Posterior cingulate gyrus (tissue), 11 donors: Measurements from ENCODE around the gene PDIK1L.

ENCODE experiments used
- DNase-seq, 10 donors: peaks; one replicate each; pipeline versions ENCODE4 v3.0.0 to v3.0.0-alpha.2; 2020 to 2021; ENCODE audit warnings: mixed read lengths in 3 of 10
- intact Hi-C: fragments of 100-400 bp; cut with DNase I; formaldehyde crosslinking; loops from one replicate; pipeline ENCODE4 v1.15.1; 2023

PDIK1L gene

DNA sequence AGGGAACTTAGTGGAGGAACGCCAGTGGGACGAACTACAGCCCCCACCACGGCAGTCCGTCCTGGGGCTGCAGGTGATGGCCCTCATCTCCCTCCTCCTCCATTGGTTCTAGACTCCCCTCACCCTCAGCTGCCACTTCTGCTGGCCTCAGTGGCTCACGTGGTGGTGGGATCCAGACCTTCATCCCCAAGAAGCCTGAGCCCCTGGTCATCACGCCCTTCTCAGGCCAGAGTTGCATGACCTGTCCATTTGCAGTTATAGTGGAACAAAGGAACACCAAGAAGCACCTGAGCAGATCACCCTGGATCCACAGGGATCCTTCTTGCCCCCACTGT, 34.3 kb downstream of the PDIK1L start:
- DNase-seq: no peak
- intact Hi-C loops: loop anchor here (1.0 kb wide), 2 partner anchors 41 to 110 kb away; no protein-coding TSS in a partner anchor

DNA sequence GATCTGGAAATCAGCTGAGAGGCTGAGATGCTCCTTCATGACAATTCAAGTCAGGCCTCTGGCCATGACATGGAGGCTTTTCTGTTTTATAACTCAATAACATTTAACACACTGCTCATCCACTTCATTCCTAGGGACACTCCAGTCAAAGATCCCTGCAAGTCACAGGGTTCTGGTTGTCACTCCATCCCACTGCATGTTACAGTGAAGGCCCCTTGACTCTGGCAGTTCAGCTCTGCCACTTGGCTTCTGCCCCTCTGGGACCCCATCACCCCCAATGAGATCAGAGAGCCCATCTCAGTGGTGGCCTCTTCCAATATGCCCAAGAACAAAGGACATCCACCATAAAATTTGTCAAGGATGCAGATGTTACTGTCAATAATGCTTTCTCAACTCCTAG, 37.3 kb downstream of the PDIK1L start:
- no peak for DNase-seq
- intact Hi-C loops: no loop called here

DNA sequence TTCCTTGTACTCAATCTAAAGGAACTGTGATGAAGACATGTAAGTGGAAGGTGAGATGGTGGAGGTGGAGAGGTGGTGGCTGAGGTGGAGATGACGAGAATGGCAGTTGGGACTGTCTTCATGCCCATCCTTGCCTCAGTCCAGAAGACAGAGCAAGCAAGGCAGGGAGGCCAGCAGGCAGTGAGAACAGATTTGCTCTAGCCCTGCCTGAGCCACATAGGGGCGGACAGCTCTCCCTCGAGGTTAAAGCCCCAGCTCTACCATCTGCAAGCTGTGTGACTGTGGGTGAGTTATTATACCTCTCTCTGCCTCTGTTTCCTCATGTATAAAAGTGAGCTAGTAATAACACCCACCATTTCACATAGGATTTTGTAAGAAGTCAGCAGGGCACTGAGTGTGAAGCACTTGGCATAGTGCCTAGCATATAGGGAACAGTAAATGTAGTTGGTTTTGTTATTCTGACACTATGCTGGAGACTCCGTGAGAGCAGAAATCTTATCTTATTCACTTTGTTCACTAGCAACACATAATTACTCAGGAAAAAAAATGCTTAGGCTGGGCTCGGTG, 42.4 kb downstream of the PDIK1L start:
- DNase-seq: no peak
- intact Hi-C loops: no loop called here

DNA sequence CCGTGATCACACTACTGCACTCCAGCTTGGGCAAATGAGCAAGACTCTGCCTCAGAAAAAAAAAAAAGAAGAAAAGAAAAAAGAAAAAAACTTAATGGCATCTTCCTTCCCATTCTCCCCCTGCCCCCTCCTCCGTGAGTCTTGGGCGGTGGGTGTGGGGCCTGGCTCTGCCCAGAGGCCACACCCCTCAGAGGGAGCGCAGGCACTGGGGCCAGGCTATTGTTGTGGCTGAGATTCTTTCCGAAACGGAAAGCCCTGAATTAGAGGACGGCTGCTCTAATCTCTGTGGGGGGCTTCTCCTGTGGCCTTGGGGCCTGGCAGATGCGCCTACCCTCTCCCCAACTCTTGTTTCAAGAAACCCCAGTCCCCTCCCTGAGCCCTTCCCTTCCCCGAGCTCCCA, 43.1 kb downstream of the PDIK1L start:
- intact Hi-C loops: no loop called here
- DNase-seq: no peak

DNA sequence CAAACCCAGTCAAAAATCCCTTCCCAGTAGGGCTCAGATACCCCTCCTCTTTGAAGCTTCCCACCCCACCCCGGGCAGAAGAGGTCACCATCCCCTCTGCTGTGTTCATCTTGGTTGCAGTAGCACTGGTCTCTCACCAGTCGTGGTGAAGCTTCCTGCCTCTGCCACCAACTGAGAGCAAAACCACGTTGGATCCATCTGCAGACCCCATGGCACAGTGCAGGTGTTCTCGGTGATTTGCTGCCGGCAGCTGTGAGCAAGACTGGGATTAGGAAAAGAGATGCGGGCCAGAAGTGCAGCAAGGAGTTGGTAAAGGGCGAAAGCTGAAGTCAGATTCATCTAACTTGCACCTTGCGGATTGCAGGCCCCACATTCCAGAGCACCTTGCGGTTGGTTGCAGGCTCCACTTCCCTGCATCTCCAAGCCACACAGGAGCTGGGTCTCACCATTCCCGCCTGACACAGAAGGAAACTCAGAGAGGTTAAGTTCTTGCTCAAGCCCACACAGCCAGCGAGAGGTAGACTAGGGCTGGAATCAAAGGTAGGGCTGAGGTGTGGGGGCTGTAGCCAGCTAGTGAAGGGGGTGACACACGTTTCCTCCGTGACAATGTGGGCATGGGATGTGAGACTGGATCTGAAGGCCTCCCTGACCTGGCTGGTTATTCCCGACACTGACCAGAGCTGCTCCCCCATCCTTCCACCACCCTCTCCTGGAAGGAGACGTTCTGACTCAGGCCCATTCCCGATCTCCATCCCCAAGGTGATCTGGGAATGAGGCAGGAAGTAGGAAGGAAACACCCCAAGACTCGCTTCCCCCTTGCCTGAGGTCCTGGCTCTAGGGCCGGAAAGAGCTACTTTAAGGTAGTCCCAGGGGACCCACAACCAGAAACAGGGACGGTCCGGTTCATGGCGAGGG, 44.0 kb downstream of the PDIK1L start:
- intact Hi-C loops: no loop called here
- no peak for DNase-seq

DNA sequence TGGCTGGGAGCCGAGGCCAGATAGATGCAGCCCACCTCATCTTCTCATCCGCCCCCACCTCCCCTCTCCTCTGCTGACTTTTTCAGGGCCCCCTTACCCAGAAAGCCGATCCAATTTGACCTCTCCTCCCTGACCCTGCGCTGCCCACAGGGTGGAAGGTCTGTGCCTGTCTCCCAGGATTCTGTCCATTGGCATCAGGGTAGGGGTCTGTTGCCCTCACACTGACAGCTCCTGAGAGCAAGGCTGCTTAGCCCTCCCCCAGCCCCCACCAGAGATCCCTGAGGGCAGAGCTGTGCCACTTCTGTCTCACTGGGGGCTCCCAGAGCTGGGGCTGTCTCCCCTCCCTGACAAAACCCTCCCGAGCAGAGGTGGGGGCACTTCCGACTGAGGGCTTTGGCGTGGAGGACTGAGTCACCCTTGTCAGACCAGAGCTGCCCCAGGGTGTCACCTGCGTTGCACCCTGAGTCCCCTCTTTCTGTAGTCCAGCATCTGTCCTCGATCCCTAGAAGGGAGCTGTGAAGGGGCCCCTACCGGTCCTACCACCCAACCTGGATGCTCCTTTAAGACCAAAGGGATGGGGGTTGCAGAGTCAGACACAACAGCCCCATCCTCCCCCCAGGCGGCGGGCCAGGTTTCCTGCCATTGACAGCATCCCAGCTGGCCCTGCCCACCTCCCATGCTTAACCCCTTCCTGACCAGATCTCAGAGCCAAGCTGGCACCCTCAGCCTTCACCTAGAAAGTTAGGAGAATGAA, 44.8 kb downstream of the PDIK1L start:
- intact Hi-C loops: no loop called here
- no peak for DNase-seq

DNA sequence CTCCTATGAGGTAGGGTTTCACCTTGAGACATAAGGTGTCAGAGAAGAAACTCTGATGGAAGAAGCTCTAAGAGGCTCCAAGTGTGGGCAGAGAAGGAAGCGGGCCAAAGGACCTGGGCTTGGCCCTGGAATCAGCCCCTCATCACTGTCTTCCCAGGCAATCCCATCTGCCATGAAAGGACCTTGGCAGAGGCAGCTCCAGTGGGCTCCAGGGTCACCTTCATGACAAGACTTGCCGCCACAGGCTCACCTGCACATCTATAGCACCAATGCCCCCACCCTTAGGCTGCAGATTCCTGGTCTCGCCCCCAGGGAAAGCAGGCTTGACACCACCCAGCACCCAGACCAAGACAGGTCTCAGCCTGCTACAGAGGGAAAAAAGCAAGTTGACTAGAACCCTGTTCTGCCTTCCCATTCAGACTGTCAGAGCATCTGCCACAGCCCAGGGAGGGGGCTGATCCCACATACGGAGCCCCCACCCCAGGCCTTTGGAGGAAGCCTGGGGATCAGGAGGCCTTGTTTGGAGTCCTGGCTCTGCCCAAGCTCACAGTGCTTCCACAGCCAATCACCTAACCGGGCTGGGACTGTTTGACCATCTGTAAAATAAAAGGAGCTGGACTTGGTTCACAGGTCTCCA, 46.8 kb downstream of the PDIK1L start:
- intact Hi-C loops: no loop called here
- peak in 3 of 10 donors; percentile 7 to 57 (median 29) for DNase-seq

DNA sequence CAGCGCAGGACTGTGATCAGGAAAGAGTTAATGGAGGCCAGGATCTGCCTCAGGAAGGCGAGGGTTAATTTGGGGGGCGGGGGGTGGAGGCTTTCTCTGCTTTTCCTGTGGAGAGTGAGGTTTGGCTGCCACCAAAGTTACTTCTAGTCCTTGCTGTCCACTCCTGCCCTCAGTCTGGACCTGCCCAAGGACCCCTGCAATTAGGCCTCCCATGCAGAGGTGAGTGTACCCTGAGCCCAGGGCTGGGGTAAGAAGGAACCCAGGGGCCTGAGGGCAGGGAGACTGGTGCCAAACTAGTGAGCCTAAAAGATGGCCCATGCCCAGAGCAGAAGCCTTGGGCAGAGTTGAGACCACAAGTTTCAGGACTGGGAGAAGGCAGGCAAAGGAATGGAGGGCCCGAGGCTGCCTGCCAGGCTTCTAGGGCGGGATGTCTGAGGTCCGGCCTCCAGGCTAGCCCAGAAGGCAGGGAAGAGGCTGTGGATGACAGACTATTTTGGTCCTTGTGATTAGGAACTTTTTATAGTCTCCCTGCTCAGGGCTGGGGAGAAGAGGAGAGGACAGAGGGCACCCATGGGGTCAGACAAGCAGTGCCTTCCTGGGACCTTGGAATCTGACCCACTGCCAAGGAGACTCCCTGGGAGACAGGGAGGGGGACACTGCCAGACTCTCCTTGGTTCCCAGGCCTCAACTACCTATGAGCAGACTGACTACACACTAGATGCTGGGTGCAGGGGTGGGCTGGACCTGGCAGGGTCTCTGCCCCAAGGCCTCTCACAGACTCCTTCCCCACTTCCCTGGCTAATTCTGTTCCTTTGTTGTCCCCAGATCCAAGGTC, 47.5 kb downstream of the PDIK1L start, which contains the start of gene FAM110D:
FAM110D (plus strand) TSS at position 172 of the 835 bp plus-strand sequence. CDS start 2,213 bp downstream, outside the sequence.
- intact Hi-C loops: no loop called here
- DNase-seq: peak in 2 of 10 donors; percentile 4 to 72

DNA sequence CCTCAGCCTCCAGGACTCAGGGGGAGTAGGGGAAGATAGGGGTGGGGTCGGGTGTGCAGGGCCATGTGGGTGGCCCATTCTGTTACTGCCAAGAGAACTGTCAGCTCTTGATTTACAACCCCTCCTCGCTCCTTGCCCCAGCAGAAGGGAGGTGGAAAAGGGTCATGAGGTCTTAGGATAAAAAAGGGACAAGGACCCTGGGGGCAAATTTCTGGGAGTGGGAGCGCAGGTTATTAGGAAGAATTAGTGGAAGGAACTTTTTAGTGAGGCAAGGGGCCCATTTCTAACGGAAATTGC, 48.1 kb downstream of the PDIK1L start:
- intact Hi-C loops: loop anchor here (5.0 kb wide), 1 partner anchor 122 kb away; no protein-coding TSS in a partner anchor
- DNase-seq: peak in 2 of 10 donors; percentile 5 to 24

DNA sequence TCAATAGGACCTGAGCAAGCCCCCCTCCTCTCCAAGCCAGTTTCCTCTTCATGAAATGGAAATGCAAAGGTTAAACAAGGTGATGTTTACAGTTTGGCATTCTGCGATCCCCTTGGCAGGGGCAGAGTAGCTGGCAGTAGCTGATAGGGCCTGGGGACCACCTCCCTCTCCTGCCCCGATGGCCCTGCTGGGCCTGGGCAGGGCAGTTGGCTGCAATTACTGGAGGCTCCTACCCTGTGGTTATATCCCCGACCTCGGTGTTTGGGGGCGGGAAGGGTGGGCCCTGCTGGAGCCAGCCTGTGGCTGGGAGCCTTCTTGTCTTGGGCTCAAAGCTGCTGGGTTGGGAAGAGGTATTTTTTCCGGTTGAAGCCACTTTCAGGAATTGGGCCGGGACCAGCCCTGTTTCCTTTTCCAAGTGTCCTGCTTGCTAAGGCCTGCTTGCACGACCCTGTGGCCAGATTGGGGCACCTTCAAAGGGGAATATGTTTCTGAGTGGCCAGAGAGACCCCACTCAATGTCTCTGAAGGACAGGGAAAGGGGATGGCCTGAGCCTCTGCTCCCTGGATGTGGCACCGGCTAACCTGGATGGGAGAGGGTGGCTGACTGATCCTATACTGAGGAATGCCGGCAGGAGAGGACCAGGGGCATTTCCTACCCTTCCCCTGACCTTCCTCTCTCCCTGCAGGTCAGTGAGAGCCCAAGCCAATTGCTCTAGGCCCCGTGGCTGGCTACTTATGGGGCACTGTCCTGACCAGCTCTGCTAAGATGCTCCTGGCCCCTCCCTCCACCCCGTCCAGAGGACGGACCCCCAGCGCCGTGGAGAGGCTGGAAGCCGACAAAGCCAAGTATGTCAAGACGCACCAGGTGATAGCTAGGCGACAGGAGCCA, 49.1 kb downstream of the PDIK1L start:
- intact Hi-C loops: loop anchor here (5.0 kb wide), 1 partner anchor 123 kb away; no protein-coding TSS in a partner anchor
- peak in 2 of 10 donors; percentile 23 to 68 for DNase-seq

DNA sequence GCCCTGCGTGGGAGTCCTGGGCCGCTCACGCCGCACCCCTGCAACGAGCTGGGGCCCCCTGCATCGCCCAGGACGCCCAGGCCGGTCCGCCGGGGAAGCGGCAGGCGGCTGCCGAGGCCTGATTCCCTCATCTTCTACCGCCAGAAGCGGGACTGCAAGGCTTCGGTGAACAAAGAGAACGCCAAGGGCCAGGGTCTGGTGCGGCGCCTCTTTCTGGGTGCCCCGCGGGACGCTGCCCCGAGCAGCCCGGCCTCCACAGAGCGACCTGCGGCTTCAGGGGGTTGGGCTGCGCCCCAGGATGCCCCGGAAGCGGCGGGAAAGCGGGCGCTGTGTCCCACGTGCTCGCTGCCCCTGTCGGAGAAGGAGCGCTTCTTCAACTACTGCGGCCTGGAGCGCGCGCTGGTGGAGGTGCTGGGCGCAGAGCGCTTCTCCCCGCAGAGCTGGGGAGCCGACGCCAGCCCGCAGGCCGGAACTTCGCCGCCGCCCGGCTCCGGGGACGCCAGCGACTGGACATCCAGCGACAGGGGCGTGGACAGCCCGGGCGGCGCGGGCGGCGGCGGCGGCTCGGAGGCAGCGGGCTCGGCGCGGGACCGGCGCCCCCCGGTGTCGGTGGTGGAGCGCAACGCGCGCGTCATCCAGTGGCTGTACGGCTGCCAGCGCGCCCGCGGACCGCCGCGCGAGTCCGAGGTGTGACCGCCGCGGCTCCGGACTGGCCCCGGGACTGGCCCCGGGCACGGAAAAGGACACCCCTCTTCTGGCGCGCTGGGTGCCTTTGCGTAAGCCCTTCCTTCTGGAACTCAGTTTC, 50.0 kb downstream of the PDIK1L start:
- intact Hi-C loops: loop anchor here (5.0 kb wide), 1 partner anchor 124 kb away; no protein-coding TSS in a partner anchor
- DNase-seq: peak; percentile 43 to 94 (median 58)

DNA sequence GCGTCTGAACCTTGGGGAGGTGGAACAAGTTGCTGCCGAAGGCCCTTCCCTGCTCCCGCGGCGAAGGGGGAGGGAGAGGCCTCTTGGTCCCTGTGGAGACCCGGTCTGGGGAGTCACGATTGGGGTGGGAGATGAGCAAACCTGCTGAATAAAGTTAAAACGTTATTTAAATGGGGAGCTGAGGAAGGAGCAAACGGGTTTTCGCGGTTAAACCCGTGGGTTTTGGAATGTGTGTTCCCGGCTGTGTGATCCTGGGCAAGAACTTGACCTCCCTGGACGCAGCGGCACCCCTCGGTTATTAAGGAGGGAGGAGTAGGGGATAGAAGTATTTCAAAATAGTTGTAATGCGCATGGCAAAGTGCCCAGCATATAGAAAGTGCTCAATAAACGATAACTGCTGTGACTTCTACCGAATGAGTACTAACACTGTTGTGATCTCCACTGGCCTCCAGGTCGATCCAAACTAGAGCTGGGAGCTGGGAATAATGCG, 50.6 kb downstream of the PDIK1L start:
- no peak for DNase-seq
- intact Hi-C loops: loop anchor here (5.0 kb wide), 1 partner anchor 125 kb away; no protein-coding TSS in a partner anchor

DNA sequence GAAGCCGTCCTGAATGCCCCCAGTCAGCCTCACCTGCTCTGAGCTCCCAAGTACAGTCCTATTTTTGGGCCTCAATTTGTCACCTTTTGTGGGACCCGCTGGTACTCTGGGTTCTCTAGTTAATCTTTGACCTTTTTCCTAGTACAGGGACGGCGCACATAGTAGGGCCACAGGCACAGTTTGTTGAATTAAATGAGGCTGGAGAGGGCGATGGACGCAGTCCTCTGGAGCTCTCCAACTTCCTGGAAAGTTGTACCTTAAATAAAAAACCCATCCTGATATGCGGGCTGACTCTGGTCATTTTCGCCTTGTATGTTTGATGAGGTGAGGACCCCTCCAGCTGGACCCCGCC, 52.0 kb downstream of the PDIK1L start:
- DNase-seq: no peak
- intact Hi-C loops: loop anchor here (5.0 kb wide), 1 partner anchor 126 kb away; no protein-coding TSS in a partner anchor

DNA sequence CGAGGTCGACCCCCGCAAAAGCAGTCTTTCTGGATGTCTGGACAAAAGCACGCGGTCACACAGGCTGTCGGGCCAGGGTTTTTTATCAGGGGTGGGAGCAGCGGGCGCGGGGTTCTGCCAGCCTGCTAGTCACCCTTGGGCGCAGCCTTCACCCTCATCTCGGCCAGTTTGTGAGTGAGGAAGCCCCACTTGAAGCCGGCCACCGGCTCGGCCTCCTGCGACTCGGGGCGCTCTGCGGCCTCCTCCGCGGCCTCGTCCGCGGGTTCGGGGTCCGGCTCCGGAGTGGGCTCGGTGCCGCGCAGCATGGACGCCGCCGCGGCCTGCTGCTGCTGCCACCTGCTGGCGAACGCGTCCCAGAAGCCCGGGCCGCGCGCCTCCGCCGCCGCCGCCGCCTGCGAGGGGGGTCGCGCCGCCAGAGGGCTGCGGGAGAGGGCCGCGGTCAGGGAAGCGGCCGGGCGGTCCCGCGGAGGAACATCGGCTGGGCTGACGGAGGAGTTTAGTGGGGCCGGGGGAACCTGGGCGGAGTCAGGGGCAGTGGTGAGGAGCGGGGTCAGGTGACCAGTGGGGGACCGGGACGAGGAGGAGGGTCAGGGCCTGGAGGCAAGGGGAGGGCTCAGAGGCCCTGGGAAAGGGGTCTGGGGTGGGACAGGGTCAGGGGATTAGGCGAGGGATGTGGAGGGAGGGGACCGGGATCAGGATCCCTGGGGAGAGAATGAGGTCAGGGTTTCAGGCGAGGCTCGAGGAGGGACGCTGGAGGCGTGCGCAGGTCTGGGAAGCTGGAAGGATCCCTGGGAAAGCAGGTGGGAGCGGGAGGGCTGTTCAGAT, 52.6 kb downstream of the PDIK1L start:
- peak in 6 of 10 donors; percentile 25 to 90 (median 66) for DNase-seq
- intact Hi-C loops: loop anchor here (5.0 kb wide), 1 partner anchor 127 kb away; no protein-coding TSS in a partner anchor

DNA sequence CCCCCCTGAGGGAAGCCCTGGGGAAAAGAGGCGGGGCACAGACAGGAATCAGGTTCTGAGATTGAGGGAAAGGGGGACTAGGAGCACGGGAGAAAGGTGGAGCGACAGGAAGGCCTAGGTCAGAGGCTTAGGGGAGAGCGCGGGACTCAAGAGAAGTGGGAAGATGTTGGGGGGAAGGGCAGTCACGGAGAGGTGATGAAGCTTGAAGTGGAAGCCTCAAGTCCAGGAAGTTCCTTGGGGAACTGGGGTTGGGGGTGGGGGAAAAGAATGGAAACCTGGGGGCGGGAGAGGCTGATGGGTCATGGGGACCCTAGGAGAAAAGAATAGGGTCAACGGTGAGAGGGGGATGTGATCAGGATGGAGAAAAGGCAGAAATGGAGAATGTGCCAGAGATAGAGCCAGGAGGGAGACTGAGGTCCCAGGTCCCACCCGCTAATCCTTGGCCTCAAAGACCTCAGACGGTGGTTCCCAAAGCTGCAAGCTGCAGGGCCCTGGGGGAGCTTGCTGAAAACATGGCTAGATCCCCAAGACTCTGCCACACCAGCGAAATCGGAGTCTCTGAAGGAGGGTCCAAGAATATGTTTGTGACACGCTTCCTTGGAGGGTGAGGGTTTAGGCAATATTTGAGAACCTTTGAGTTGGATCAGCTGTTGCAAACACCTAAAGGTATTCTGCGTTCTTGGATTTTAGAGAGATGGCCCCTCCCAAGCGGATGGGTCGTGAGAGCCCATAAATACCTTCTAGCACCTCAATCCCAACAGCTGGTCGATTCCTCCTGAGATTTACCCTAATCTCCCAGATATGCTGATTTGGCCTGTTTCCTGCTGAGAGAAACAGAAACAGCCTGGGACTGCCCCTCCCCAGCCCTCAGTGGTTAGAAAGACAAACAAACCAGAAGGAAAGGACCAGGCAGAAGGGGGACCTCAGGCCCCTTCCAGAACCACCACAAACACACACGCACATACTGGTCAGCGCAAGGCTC, 53.5 kb downstream of the PDIK1L start:
- peak in 2 of 10 donors; percentile 60 to 67 for DNase-seq
- intact Hi-C loops: loop anchor here (5.0 kb wide), 2 partner anchors 67 to 128 kb away; partner anchors contain the start of gene CEP85
